Activated CD8-positive, alpha-beta memory T cell treated with anti-CD3 and anti-CD28 coated beads, Interleukin-2, amount 10 ng/mL, durations not matched to agents 7 days and 5 days (primary cell): ENCODE data around the gene PTPN11. TPM values are rescaled to one million over a fixed set of nuclear protein-coding genes. Genes with fewer than 3 reads are reported as not detected.

ENCODE experiments used
- ATAC-seq: fragments of 150-1000 bp; cut with Tn5 transposase; one replicate; pipeline ENCODE4 v1.10.0; 2021; ENCODE audit warnings: moderate library complexity
- CTCF ChIA-PET: fragments of 350-600 bp; sonication (Branson Sonifier 250); formaldehyde crosslinking; loops from one replicate; lab custom pipeline; 2021; ENCODE audit warnings: antibody characterized with exemption; lab: Charles Lee
- DNase-seq: peaks from one replicate; pipeline ENCODE4 v3.0.0-alpha.2; 2020
- H3K27ac Mint-ChIP-seq: one replicate; pipeline ENCODE4 v1.8.0; 2021; ENCODE audit warnings: mild to moderate bottlenecking, mixed read lengths
- H3K27me3 Mint-ChIP-seq: one replicate; pipeline ENCODE4 v1.8.0; 2021; ENCODE audit warnings: mixed read lengths
- H3K36me3 Mint-ChIP-seq: one replicate; pipeline ENCODE4 v1.8.0; 2021; ENCODE audit warnings: mild to moderate bottlenecking, mixed read lengths
- H3K4me1 Mint-ChIP-seq: one replicate; pipeline ENCODE4 v1.8.0; 2021; ENCODE audit warnings: mixed read lengths
- H3K4me3 Mint-ChIP-seq: one replicate; pipeline ENCODE4 v1.8.0; 2021; ENCODE audit warnings: mild to moderate bottlenecking, moderate library complexity, mixed read lengths
- H3K9me3 Mint-ChIP-seq: one replicate; pipeline ENCODE4 v1.8.0; 2022; ENCODE audit warnings: low read depth, mixed read lengths
- total RNA-seq, 2 experiments: library from RNA; stranded (reverse); gene quantifications; one replicate each; pipeline ENCODE4 v1.2.3, GENCODE V29; 2021

PTPN11 gene
- total RNA-seq, 2 experiments from 2014 or later: 90.9 to 118 TPM

DNA sequence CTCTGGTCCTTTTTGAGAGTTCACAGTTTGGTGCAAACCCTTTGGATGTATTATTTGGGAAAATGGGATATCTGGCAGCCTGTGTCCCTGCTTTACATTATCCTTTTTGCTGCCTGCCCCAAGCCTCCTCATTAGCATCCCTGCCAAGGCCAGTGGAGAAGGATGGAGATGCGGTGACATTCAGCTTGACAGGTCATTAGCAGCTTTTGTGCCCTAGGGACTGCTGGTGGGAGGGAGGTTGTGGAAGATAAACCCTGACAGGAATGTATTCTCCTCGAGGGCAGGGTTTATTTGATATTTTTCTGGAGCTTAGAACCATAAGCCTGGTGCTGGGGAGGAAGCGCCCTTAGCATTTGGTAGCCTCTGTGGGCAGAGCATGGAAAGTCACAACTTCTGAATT lies 49.3 kb downstream of the PTPN11 start:
- ATAC-seq (no peak), DNase-seq (no peak)
- CTCF ChIA-PET: interaction anchor here (0.5 kb wide), 1 partner anchor 751 kb away, joined by 3 read pairs; no protein-coding TSS in a partner anchor
- Mint-ChIP-seq H3K4me3 (no peak overlapping the region), H3K36me3 (peaks cover 35% of the 10 kb centered on the region), H3K9me3 (no peaks in the 10 kb centered on the region), H3K4me1 (peaks cover 5% of the 10 kb centered on the region), H3K27ac (no peak overlapping the region), H3K27me3 (no peaks in the 10 kb centered on the region)

DNA sequence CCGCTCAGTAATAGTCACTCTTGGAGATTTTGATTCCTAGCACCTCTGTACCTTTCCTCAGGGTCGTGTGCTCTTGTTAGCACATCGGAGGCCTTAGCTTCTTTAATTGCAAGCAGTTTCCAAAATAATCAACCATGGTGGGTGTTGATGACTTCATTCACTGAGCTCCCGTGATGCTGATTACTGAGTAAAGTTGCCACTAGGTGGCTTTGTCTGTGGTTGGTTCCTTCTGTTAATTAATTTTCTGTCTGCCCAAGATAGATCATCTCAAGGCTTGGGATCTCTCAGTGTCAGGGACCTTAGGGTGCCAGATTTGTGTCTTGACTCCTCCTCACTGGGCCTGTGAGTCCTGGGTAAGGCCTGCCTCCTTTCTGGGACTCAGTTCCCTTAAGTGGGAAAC lies 54.3 kb downstream of the PTPN11 start:
- peak; percentile 20 for ATAC-seq
- peaks cover 39% of the 10 kb centered on the region for H3K36me3 Mint-ChIP-seq
- no peaks in the 10 kb centered on the region for H3K9me3 Mint-ChIP-seq
- no peak for DNase-seq
- no peak overlapping the region for H3K27ac Mint-ChIP-seq
- H3K4me3 Mint-ChIP-seq: no peak overlapping the region
- CTCF ChIA-PET: interaction anchor here (1.1 to 1.5 kb wide), 2 partner anchors 11 to 23 kb away, joined by 3 to 4 read pairs; no protein-coding TSS in a partner anchor
- H3K27me3 Mint-ChIP-seq: no peaks in the 10 kb centered on the region
- no peaks in the 10 kb centered on the region for H3K4me1 Mint-ChIP-seq

DNA sequence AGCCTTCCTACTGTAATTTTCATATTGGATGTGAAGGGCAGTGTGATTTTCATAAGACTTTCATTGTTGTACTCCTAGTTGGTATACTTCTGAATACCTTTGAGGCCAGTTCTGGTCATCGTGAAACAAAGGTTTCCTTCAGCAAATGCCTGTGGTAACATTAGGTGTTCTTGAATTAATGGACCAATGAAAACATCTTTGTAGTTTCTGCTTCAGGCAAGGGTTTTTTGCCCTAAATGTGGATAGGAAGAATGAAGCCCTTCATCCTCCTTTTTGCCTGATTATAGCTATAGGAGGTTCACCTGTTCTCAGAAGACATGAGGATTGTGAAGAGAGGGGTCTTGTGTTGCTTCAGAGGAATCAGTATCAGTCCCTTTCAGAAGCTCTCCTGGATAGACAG lies 60.7 kb downstream of the PTPN11 start:
- no peaks in the 10 kb centered on the region for H3K4me1 Mint-ChIP-seq
- DNase-seq (no peak), ATAC-seq (no peak)
- no peak overlapping the region for H3K27ac Mint-ChIP-seq
- no peaks in the 10 kb centered on the region for H3K27me3 Mint-ChIP-seq
- H3K36me3 Mint-ChIP-seq: peaks cover 70% of the 10 kb centered on the region
- no peak overlapping the region for H3K4me3 Mint-ChIP-seq
- no peaks in the 10 kb centered on the region for H3K9me3 Mint-ChIP-seq
- CTCF ChIA-PET: no interaction called here

- Mint-ChIP-seq H3K4me3 (no peak overlapping the region), H3K27ac (no peak overlapping the region)
- CTCF ChIA-PET: interaction anchor here (0.5 to 1.1 kb wide), 2 partner anchors 17 to 57 kb away, joined by 3 to 4 read pairs; no protein-coding TSS in a partner anchor
Measured at GRCh38 chr12:112480931-112481330, 62.2 kb downstream of the PTPN11 start.

DNA sequence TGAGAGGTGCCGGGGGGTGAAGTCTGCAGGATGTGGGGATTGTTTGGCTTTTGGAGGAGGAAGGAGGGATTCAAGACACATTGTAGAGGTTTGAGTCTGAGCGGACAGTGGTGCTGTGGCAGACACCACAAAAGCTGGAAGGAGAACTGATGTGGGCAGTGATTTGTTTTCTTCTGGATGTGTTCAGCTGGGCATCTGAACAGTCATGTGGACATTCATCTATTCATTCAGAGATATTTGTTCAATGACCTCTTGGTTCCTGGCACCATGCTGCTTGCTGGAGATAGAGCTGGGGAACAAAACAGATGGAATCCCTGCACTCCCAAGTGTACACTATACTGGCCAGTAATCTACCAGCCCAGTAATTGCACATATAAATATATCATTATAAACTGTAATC lies 64.0 kb downstream of the PTPN11 start:
- Mint-ChIP-seq H3K4me3 (no peak overlapping the region), H3K4me1 (no peaks in the 10 kb centered on the region), H3K27me3 (no peaks in the 10 kb centered on the region), H3K27ac (no peak overlapping the region), H3K9me3 (no peaks in the 10 kb centered on the region), H3K36me3 (peaks cover 69% of the 10 kb centered on the region)
- ATAC-seq (no peak), DNase-seq (no peak)
- CTCF ChIA-PET: no interaction called here

More at GRCh38 chr12:112480931-112481330, 62.2 kb downstream of the PTPN11 start:
- ATAC-seq: no peak
- peaks cover 71% of the 10 kb centered on the region for H3K36me3 Mint-ChIP-seq
- H3K9me3 Mint-ChIP-seq: no peaks in the 10 kb centered on the region
- no peak for DNase-seq
- no peaks in the 10 kb centered on the region for H3K4me1 Mint-ChIP-seq
- H3K27me3 Mint-ChIP-seq: no peaks in the 10 kb centered on the region

- CTCF ChIA-PET: no interaction called here
- no peak for ATAC-seq
- Mint-ChIP-seq H3K4me1 (no peaks in the 10 kb centered on the region), H3K36me3 (peaks cover 62% of the 10 kb centered on the region), H3K4me3 (no peak overlapping the region), H3K27ac (no peak overlapping the region), H3K9me3 (no peaks in the 10 kb centered on the region), H3K27me3 (no peaks in the 10 kb centered on the region)
- no peak for DNase-seq
Measured at GRCh38 chr12:112486361-112486760, 67.6 kb downstream of the PTPN11 start.

DNA sequence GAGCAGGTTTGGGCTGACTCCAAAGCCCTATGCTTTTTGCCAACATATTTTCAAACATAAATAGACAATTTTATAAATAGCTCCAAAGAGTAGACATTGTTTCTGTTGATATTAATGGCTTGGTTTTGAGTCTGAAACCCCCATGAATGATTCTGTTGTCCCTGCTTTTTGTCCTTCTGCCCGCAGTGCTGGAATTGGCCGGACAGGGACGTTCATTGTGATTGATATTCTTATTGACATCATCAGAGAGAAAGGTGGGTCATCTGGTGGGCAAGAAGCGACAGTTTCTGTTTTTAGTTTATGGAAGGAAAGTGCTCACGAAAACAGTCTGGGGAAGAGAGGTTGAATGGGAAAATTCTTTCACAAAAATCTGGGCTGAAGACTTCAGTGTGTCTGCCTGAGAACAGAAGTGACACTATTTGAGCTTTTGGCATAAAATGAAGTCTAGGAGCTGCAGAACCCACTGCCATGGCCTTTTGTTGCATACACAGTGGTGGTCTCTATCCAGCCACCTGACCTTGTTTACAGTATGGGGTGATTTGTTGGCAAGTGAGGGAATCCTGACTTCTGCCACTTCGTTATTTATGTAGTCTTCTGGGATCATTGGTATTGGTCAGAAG lies 69.6 kb downstream of the PTPN11 start:
- H3K4me3 Mint-ChIP-seq: no peak overlapping the region
- H3K9me3 Mint-ChIP-seq: no peaks in the 10 kb centered on the region
- no peak overlapping the region for H3K27ac Mint-ChIP-seq
- H3K4me1 Mint-ChIP-seq: no peaks in the 10 kb centered on the region
- ATAC-seq: no peak
- H3K27me3 Mint-ChIP-seq: no peaks in the 10 kb centered on the region
- H3K36me3 Mint-ChIP-seq: peaks cover 60% of the 10 kb centered on the region
- no peak for DNase-seq
- CTCF ChIA-PET: no interaction called here

- H3K4me3 Mint-ChIP-seq: no peak overlapping the region
- peaks cover 4% of the 10 kb centered on the region for H3K4me1 Mint-ChIP-seq
- no peaks in the 10 kb centered on the region for H3K27me3 Mint-ChIP-seq
- peaks cover 60% of the 10 kb centered on the region for H3K36me3 Mint-ChIP-seq
- no peak overlapping the region for H3K27ac Mint-ChIP-seq
- DNase-seq: no peak
- H3K9me3 Mint-ChIP-seq: no peaks in the 10 kb centered on the region
- CTCF ChIA-PET: no interaction called here
- ATAC-seq: no peak
Measured at GRCh38 chr12:112489456-112489855, 70.7 kb downstream of the PTPN11 start.

GRCh38 chr12:112496496-112496895 lies 77.7 kb downstream of the PTPN11 start:
- CTCF ChIA-PET: interaction anchor here (0.8 kb wide), 1 partner anchor 289 kb away, joined by 3 read pairs; no protein-coding TSS in a partner anchor
- H3K27ac Mint-ChIP-seq: no peak overlapping the region

DNA sequence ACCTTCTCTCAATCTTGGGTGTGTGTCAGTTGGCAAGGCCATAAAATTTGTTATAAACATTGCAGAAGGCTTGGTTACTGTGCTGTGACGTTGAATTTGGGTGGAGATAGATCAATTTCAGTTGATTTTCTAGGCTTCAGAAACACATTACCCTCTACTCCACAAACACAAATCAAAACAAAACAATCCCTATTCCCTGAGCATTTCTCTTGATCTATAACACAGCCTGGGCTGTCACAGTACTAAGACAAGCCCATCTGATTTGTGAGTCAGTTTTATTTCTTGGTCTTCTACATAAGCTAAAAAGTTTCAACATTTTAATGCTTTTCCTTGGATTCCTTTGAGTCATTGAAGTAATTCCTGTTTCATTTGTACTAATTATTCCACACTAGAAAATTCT lies 79.8 kb downstream of the PTPN11 start:
- Mint-ChIP-seq H3K27me3 (no peaks in the 10 kb centered on the region), H3K36me3 (peaks cover 58% of the 10 kb centered on the region), H3K4me1 (peaks cover 26% of the 10 kb centered on the region), H3K4me3 (no peak overlapping the region), H3K9me3 (no peaks in the 10 kb centered on the region), H3K27ac (no peak overlapping the region)
- CTCF ChIA-PET: no interaction called here
- ATAC-seq (no peak), DNase-seq (no peak)

More at GRCh38 chr12:112496496-112496895, 77.7 kb downstream of the PTPN11 start:
- H3K27me3 Mint-ChIP-seq: no peaks in the 10 kb centered on the region
- ATAC-seq (peak; percentile 87), DNase-seq (peak; percentile 46)
- H3K9me3 Mint-ChIP-seq: no peaks in the 10 kb centered on the region
- peaks cover 53% of the 10 kb centered on the region for H3K36me3 Mint-ChIP-seq
- peaks cover 26% of the 10 kb centered on the region for H3K4me1 Mint-ChIP-seq
- H3K4me3 Mint-ChIP-seq: no peak overlapping the region

DNA sequence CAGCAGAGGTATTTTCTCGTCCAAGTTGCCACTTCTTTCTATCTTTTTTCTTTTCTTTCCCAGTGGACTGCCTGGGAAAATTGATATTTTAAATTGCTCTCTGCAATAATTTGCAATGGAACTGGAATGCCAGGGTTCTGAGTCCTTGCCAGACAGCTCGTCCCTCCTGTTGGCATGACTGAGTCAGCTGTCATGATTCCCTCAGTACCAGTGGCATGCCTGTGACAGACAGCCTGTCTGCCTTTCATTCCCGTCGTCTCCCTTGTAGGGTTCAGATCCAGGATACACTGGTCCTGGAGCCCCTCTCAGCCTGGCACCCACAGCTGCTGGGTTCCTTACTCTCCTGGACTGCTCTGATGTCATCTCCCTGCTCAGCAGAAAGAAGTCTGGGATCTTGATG lies 84.8 kb downstream of the PTPN11 start:
- Mint-ChIP-seq H3K36me3 (peaks cover 60% of the 10 kb centered on the region), H3K27ac (no peak overlapping the region), H3K4me1 (no peaks in the 10 kb centered on the region), H3K4me3 (no peak overlapping the region), H3K9me3 (no peaks in the 10 kb centered on the region), H3K27me3 (no peaks in the 10 kb centered on the region)
- DNase-seq: no peak
- CTCF ChIA-PET: no interaction called here
- no peak for ATAC-seq

DNA sequence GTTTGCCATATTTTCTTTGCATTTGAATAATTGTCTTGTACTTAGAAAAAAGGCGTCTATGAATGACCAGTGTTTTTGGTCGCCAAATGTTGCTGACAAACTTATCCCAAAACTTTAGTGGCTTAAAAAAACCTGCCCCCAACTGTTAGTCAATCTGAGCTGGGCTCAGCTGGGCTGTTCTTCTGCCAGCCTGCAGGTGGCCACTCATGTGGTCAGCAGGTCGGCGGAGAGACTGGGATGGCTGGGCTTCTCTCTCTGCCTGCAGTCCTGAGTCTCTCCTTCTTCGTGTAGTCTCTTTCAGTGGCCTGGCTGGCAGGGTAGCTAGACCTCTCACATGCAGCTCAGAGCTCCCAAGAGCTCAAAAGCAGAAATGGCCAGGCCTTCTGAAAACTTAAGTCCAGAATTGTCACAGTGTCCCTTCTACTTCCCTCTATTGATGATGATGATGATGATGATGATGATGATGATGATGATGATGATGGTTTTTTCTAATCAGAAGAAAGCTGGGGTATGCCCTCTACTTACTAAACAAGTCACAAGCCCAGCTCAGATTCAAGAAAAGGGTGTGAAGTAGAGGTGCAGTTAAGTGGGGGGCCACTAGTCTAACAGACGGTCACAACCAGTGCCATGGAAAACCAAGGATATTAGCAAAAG lies 87.9 kb downstream of the PTPN11 start:
- H3K36me3 Mint-ChIP-seq: peaks cover 62% of the 10 kb centered on the region
- CTCF ChIA-PET: no interaction called here
- H3K4me3 Mint-ChIP-seq: no peak overlapping the region
- ATAC-seq: no peak
- H3K4me1 Mint-ChIP-seq: no peaks in the 10 kb centered on the region
- no peaks in the 10 kb centered on the region for H3K27me3 Mint-ChIP-seq
- H3K9me3 Mint-ChIP-seq: no peaks in the 10 kb centered on the region
- no peak overlapping the region for H3K27ac Mint-ChIP-seq
- no peak for DNase-seq

DNA sequence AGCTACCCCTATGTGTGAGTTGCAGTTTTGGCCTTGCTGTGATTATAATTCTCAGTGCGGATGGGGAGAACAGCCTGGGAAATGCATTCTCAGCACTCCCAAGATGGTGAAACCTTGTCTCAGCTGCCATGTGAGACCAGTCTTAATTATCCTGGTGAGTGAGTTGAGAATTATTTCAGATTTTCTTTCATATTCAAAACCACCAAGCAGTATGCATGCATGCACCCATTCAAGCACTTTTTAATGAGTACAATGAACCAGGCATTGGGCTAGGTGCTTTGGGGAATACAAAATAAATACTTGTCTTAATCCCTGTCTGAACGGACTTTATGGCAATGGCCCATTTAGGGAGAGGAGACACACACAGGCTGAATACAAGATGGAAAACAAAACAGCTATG lies 94.7 kb downstream of the PTPN11 start:
- no peak for DNase-seq
- Mint-ChIP-seq H3K9me3 (no peaks in the 10 kb centered on the region), H3K4me3 (no peak overlapping the region), H3K27ac (no peak overlapping the region), H3K4me1 (no peaks in the 10 kb centered on the region), H3K27me3 (no peaks in the 10 kb centered on the region), H3K36me3 (peaks cover 6% of the 10 kb centered on the region)
- CTCF ChIA-PET: no interaction called here
- ATAC-seq: no peak

- Mint-ChIP-seq H3K36me3 (peaks cover 5% of the 10 kb centered on the region), H3K9me3 (no peaks in the 10 kb centered on the region), H3K27ac (no peak overlapping the region), H3K4me3 (no peak overlapping the region), H3K27me3 (no peaks in the 10 kb centered on the region), H3K4me1 (no peaks in the 10 kb centered on the region)
- DNase-seq (no peak), ATAC-seq (no peak)
- CTCF ChIA-PET: no interaction called here
Measured at GRCh38 chr12:112514456-112514855, 95.7 kb downstream of the PTPN11 start.
